Left ventricle myocardium inferior (tissue), 1 donor: ENCODE results near the gene THY1. TPM values are rescaled to one million over a fixed set of nuclear protein-coding genes. Genes with fewer than 3 reads are reported as not detected.
"Not testable (repeated sequence)": the region's sequence is repeated elsewhere in the genome, so short reads cannot be mapped to it uniquely, and the experiment has no call there.

ENCODE experiments used
- DNase-seq: peaks from one replicate; pipeline ENCODE4 v3.0.0-alpha.2; 2020
- H3K27ac ChIP-seq: fragments of 200-600 bp; replicated peaks from 2 replicates; pipeline ENCODE4 v1.8.0; 2021
- H3K27me3 ChIP-seq: fragments of 200-600 bp; 2 replicates; pipeline ENCODE4 v1.8.0; 2021; ENCODE audit warnings: low read depth
- H3K36me3 ChIP-seq: fragments of 200-600 bp; 2 replicates; pipeline ENCODE4 v1.8.0; 2021
- H3K4me1 ChIP-seq: fragments of 200-600 bp; 2 replicates; pipeline ENCODE4 v1.8.0; 2021
- H3K4me3 ChIP-seq: fragments of 200-600 bp; 2 replicates; pipeline ENCODE4 v1.8.0; 2021; ENCODE audit warnings: mild to moderate bottlenecking, moderate library complexity
- H3K9me3 ChIP-seq: fragments of 200-600 bp; replicated peaks from 2 replicates; pipeline ENCODE4 v1.8.0; 2021
- CTCF ChIP-seq: fragments of 200-600 bp; IDR thresholded peaks from 2 replicates; pipeline ENCODE4 v1.8.0; 2021; ENCODE audit warnings: antibody characterized with exemption, mild to moderate bottlenecking, borderline replicate concordance
- intact Hi-C: fragments of 100-400 bp; cut with micrococcal nuclease; formaldehyde crosslinking; loops from one replicate; pipeline ENCODE4 v1.11.0; 2022
- total RNA-seq: library from RNA; stranded (reverse); fragmentation: NEBNext Ultra II Directional; extraction: Animal tissue kit (Norgen Biotek cat#: 25700); gene quantifications from one replicate; pipeline ENCODE4 v1.2.1, GENCODE V29; 2021
- donor health status: DM: no; HTN: yes; CAD: no; lungs with severe emphysema.

Gene THY1
- total RNA-seq, 1 donor from 2014 or later: 0.91 TPM

DNA sequence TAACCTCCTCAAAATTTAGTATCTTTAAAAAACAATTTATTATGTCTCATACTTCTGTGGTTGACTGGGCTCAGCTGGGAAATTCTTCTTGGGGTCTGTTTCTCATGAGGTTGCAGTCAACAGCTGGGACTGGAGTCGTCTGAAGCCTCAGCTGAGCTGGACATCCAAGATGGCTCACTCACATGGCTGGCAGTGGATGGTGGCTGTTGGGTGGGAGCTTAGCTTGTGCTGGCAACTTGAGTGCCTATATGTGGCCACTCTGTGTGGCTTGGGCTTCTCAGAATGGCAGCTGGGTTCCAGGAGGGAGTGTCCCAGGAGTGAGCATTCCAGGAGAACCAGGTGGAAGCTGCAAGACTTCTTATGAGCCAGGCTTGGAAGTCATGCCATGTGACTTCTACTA lies 13.2 kb downstream of the THY1 start:
- H3K4me1 ChIP-seq: no peaks in the 10 kb centered on the region
- intact Hi-C loops: no loop called here
- H3K9me3 ChIP-seq: no peaks in the 10 kb centered on the region
- H3K4me3 ChIP-seq: no peak overlapping the region
- no peak for DNase-seq
- TF ChIP-seq CTCF: no peak
- no peak overlapping the region for H3K27ac ChIP-seq
- no peaks in the 10 kb centered on the region for H3K36me3 ChIP-seq
- no peaks in the 10 kb centered on the region for H3K27me3 ChIP-seq

- Histone ChIP-seq H3K27ac (no peak overlapping the region), H3K36me3 (no peaks in the 10 kb centered on the region), H3K27me3 (no peaks in the 10 kb centered on the region), H3K4me3 (no peak overlapping the region), H3K4me1 (no peaks in the 10 kb centered on the region), H3K9me3 (peaks cover 11% of the 10 kb centered on the region)
- no peak for TF ChIP-seq CTCF
- DNase-seq: no peak
- intact Hi-C loops: no loop called here
Measured at GRCh38 chr11:119406005-119406404, 17.0 kb downstream of the THY1 start.

GRCh38 chr11:119405448-119405847 lies 17.5 kb downstream of the THY1 start:
- H3K27ac ChIP-seq, H3K4me1 ChIP-seq, DNase-seq, H3K36me3 ChIP-seq, H3K27me3 ChIP-seq, intact Hi-C loops, H3K4me3 ChIP-seq: not testable (repeated sequence)
- H3K9me3 ChIP-seq: peaks cover 17% of the 10 kb centered on the region

GRCh38 chr11:119404872-119405271 lies 18.1 kb downstream of the THY1 start:
- Histone ChIP-seq H3K27ac (no peak overlapping the region), H3K4me1 (no peaks in the 10 kb centered on the region), H3K4me3 (no peak overlapping the region), H3K36me3 (peaks cover 5% of the 10 kb centered on the region), H3K27me3 (no peaks in the 10 kb centered on the region), H3K9me3 (peaks cover 22% of the 10 kb centered on the region)
- no peak for TF ChIP-seq CTCF
- DNase-seq: no peak
- intact Hi-C loops: no loop called here

DNA sequence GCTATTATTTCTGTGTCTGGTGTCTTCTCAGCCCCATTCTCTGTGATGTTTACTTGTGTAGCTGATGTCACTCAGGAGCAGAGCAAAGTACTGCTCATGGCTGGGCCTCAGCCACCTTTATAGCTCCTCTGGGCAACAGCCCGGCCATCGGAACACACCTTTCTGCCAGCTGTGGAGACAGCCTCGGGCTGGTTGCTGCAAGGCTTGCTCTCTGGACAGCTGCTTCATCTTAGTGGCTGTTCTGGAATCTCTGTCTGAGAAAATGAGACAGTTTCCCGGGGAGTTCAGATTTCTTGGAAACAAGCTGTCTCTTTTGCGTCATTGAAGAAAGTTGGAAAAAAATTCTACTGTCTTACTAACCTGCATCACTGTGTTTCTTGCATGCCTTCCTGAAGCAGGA lies 20.0 kb downstream of the THY1 start:
- H3K27ac ChIP-seq: no peak overlapping the region
- no peaks in the 10 kb centered on the region for H3K27me3 ChIP-seq
- no peaks in the 10 kb centered on the region for H3K4me1 ChIP-seq
- no peak overlapping the region for H3K4me3 ChIP-seq
- DNase-seq: no peak
- TF ChIP-seq CTCF: no peak
- peaks cover 41% of the 10 kb centered on the region for H3K9me3 ChIP-seq
- intact Hi-C loops: no loop called here
- peaks cover 8% of the 10 kb centered on the region for H3K36me3 ChIP-seq

GRCh38 chr11:119402470-119402869 lies 20.5 kb downstream of the THY1 start:
- Histone ChIP-seq H3K27ac (no peak overlapping the region), H3K4me3 (no peak overlapping the region), H3K4me1 (no peaks in the 10 kb centered on the region), H3K36me3 (peaks cover 8% of the 10 kb centered on the region), H3K27me3 (no peaks in the 10 kb centered on the region), H3K9me3 (peaks cover 46% of the 10 kb centered on the region)
- no peak for TF ChIP-seq CTCF
- intact Hi-C loops: no loop called here
- no peak for DNase-seq
